GM21529 (cell line): ENCODE measurements around the gene BRD2.

Experiments
- ATAC-seq: cut with Tn5 transposase; IDR thresholded peaks from one replicate; pipeline ENCODE4 v1.9.1; 2021; ENCODE audit not compliant: unreplicated experiment

Gene BRD2

GRCh38 chr6:33023536-33023935 lies 55.1 kb downstream of the BRD2 start:
- ATAC-seq = no peak

- ATAC-seq = no peak
These were observed 56.1 kb downstream of the BRD2 start for GRCh38 chr6:33024521-33024920.

GRCh38 chr6:33028220-33028849 lies 59.9 kb downstream of the BRD2 start:
- ATAC-seq = peak; percentile 6

- peak; percentile 73 for ATAC-seq
These were observed 61.2 kb downstream of the BRD2 start for GRCh38 chr6:33029328-33030184.

GRCh38 chr6:33030245-33030644 lies 61.9 kb downstream of the BRD2 start:
- no peak for ATAC-seq
